ENCODE measurements around the gene KRTAP10-3.

KRTAP10-3 gene

DNA sequence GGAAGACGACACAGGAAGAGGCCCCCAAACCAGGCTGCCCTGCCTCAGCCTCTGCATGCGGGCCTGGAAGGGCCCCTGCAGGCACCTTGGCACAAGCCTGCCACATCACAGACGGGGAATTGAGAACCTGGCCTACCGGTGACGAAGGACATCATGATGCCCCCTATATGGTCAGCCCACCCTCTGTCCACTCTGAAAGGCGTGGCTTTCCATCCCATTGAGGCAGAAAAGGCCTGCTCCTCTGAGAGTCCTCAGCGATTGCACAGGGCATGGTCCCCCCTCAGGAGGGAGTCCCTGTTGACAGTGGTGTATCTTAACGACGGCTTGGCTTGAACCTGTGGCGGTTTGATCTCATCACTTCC, 30.0 kb downstream of the KRTAP10-3 start:
- DNase-seq (ENCODE audit: low spot score) = no peak

DNA sequence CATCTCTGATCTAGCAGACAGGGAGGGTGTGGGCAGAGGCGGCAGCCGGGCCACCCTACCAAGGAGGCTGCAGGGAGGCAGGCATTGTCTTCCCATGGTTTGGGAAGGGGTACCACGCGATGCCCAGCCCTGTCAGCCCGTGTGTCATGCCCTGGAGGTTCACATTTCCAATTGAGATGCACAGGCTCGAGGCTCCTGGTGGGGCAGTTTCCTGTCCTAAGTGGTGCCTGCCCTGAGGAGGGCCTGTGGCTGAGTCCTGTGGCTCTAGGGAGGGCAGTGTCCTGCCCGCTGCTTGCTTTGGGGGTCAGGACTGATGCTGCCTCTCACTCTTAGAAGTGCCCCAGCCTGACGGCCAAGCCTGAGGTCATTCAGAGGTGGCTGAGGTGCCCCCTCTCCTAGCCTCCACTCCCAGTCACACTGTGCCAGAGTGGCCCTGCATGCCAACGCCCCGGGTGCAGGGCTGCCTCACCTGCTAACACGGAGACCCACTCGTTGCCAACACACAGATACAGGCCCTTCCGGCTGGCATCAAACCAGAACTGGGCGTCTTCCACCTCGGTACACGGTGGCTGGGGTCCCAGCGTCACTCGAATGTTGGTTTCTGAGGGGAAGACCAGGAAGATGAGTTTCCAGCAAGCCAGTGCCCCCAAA, 30.5 kb downstream of the KRTAP10-3 start:
- no peak for DNase-seq (ENCODE audit: low spot score)

DNA sequence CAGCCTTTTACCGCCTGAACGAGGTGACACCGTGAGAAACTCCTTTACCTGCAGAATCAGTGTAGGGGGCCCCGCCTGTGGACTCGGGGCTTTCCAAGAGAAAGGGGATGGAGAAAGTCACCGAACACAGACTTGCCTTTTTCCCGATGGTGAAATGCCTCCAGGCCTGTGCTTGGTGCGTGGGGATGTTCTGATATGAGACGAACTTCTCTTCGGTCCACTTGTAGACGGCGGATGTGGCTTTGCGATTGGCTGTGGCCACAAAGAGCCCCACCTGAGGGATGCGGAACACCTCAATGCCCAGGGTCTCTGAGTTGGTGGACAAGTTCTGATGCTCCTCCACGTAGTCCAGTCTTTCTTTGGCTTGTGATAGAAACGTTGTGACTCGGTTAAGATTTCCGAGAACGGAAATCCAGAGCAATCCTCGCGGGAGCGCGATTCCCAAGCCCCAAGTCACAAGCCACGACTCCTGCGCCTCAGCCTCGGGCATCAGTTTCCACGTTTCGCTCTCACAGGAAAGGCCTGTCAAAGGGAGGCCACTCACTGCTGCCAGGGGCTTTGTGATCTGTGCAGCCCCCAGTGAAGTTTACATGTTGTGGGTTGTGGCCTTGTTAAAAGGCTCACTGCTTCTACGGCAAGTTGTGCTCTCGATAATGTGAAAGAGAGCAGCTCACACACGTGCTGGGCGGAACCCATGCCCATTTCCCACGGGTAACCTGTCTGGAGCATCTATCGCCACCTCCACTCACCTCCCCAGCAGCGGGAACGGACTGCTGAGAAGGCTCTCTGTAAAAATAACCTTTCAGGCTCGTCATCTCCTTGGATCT, 31.2 kb downstream of the KRTAP10-3 start:
- DNase-seq (ENCODE audit: low spot score) = no peak

DNA sequence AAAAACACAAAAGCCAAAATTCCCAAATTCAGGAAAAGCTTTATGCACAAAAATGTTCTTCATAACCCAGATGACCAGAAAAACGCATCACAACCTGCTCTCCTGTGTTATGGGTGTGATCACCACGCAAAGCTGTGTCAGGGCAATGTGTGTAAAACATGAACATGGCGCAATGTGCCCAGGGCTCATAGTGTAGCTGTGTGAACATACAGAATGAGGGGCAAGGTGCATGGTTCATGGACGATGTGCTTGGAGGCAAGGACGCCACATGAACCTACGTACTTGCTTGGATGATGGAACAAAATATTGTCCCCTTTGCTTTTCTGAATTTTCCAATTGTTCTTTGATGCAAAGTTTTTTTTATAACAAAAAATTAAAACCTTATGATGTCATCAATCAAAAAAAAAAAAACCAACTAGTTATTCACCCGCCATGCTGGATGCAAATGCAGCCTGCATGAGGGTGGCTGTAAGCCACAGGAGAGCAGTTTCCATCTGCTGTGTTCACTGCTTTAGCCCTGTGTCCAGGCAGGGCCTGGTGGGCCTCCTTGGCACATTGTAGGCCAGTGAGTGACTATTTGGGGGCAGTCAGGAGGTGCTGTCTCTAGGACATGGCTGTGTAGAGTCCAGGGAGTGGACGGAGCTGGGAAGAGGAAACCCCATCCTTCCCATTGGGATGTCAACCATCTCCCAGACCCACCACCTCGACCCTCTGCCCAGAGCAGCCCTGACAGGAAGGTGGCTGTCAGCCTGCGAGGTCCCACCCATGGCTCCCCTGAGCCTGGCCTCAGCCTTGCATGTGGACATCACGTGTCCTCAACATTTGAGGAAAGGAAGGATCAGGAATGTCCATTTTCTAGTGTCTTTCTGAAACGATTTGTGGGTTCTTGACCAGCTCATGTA, 32.2 kb downstream of the KRTAP10-3 start:
- DNase-seq (ENCODE audit: low spot score) = no peak

DNA sequence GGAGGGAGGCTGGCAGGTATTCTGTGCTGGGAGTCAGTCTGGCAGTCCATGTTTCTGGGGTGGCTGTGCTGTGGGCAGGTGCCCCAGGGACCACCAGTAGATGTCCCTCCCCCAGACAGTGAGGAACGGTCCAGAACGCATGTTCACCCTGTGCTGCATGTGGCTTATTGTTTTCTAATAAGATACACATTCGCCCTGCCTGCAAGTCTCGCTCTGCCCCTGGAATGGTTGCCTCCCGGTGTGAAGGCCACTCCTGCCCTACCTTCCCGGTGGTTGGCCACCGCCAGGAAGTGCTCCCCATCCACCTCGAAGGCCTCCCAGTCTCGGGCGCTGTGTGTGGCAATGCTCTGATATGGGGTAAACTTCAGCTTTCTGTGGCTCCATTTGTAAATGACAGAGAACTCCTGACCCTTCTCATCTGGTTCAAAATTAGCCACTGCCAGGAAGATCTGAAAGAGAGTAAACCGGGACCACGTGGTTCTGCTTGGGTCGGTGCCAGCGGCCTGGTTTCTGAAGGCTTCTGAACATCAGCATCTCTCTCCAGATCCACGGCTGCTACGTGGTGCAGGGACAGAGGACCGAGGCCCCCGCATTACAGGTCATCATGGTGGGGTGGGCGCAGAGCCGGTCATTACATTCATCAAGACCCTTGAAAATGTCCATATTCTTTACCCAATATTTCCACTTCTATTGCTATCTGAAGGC, 33.1 kb downstream of the KRTAP10-3 start:
- DNase-seq (ENCODE audit: low spot score) = no peak

DNA sequence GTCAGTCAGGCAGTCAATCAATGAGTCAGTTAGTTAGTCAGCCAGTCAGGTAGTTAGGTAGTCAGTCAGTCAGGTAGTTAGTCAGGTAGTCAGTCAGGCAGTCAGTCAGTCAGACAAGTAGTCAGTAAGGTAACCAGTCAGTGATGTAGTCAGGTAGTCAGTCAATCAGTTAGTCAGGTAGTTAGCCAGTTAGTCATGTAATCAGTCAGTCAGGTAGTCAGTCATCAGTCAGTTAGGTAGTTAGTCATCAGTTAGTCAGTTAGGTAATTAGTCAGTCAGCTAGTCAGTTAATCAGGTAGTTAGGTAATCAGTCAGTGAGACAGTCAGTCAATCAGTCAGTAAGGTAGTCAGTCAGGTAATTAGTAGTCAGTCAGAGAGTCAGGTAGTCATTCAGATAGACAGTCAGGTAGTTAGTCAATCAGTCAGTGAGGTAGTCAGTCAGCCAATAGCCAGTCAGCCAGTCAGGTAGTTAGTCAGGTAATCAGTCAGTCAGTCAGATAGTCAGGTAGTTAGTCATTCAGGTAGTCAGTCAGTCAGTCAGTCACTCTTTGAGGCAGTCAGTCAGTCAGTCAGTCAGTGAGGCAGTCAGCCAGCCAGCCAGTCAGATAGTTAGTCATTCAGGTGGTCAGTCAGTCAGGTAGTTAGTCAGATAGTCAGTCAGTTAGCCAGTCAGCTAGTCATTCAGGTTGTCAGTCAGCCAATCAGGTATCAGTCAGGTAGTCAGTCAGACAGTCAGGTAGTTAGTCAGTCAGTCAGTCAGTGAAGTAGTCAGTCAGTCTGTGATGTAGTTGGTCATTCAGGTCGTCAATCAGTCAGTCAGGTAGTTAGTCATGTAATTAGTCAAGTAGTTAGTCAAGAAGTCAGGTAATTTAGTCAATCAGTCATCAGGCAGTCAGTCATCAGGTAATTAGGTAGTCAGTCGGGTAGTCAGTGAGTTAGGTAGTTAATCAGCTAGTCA, 33.9 kb downstream of the KRTAP10-3 start:
- DNase-seq (ENCODE audit: low spot score) = no peak

DNA sequence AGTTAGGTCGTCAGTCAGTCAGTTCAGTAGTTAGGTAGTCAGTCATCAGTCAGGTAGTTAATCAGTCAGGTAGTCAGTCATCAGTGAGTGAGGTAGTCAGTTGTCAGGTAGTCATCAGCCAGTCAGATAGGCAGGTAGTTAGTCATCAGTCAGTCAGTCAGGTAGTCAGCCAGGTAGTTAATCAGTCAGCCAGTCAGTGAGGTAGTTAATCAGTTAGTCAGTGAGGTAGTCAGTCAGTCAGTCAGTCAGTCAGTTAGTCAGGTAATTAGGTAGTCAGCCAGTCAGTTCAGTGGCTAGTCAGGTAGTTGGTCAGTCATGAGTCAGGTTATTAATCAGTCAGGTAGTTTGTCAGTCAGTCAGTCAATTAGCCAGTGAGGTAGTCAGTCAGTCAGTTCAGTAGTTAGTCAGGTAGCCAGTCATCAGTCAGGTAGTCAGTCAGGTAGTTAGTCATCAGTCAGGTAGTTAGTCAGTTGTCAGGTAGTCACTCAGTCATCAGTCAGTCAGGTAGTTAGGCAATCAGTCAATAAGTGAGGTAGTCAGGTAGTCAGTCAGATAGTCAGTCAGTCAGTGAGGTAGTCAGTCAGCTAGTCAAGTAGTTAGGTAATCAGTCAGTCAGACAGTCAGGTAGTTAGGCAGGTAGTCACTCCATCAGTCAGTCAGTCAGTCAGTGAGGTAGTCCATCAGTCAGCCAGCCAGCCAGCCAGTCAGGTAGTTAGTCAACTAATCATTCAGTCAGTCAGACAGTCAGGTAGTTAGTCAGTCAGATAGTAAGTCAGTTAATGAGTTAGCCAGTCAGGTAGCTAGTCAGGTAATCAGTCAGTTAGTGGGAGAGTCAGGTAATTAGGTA, 34.8 kb downstream of the KRTAP10-3 start:
- DNase-seq (ENCODE audit: low spot score) = no peak

DNA sequence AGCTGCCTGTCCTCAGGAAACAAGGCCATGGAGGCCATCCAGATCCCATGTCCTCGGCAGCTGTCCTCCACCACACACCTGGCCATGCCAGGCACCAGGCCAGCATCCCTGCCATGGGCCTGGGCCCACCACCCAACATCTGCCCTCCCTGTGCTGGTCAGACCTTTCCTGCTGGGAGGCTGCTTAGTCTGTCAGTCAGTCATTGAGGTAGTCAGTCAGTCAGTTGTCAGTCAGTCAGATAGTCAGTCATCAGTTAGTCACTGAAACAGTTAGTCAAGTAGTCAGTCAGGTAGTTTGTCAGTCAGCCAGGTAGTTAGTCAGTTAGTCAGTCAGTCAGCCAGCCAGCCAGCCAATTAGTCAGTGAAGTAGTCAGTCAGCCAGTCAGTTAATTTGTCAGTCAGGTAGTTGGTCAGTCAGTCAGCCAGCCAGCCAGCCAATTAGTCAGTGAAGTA, 35.8 kb downstream of the KRTAP10-3 start:
- DNase-seq (ENCODE audit: low spot score) = no peak

DNA sequence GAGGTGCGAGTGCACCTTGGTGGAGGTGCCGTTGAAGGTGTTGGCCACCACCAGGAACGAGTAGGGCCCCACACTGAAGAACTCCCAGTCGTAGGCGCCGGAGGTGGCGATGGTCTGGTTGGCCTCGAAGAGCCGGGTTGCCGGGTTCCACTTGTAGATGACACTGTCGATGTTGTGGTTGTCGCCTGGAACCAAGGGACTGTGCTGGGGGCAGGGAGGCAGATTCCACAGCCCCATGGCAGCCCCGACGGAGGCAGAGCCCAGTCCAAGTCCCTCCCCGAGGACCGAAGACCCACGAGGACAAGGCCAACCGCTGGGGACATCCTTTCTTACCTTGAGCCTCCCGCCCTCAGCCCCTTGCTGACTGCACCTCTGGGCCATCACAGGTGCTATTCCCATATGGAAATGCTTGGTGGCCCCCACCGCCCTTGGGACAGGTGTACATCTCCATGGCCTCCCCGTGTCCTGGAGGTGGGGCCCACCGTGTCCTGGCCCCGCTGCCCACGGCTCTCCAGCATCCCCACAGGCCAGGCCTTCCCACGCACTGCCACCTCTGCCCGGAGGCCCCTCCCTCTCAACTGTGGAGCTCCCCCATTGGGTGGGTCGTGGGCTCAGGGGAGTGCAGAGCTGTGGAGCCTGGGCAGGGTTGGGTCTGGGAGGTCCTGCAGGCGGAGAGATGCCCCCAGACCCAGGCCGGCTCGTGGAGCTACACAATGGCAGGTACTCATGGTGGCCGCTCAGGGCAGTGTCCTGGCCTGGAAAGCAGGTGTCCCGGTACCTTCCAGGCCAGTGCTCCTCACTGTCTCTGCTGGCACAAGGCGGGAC, 36.5 kb downstream of the KRTAP10-3 start:
- no peak for DNase-seq (ENCODE audit: low spot score)

DNA sequence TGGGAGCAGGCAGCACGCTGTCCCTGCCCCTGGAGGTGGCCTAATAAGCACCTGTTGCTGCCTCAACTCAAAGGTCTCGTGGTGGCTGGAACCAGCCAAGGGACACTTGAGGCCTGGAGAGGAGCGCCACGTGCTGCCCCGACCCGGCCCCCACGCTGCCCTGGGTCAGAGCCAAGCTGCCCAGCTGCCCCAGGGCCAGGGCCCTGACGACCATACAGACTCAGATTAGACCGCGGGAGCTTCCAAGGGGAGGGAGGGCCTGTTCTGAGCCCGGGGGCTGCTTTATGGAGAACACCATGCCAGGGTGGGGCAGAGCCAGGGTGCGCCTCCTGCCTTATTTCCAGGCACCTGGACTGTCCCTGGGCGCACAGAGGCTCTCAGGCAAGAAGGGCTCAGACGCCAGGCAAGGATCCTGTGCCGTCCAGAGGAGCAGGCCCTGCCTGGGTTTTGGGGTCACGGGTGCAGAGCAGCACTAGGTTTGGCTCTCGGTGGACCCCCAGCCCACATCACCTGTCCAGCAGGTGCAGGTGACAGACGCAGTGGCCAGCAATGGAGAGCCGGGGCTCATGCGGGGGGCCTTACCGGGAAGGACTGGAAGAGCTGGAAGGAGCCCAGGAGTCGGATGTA, 37.2 kb downstream of the KRTAP10-3 start:
- no peak for DNase-seq (ENCODE audit: low spot score)

DNA sequence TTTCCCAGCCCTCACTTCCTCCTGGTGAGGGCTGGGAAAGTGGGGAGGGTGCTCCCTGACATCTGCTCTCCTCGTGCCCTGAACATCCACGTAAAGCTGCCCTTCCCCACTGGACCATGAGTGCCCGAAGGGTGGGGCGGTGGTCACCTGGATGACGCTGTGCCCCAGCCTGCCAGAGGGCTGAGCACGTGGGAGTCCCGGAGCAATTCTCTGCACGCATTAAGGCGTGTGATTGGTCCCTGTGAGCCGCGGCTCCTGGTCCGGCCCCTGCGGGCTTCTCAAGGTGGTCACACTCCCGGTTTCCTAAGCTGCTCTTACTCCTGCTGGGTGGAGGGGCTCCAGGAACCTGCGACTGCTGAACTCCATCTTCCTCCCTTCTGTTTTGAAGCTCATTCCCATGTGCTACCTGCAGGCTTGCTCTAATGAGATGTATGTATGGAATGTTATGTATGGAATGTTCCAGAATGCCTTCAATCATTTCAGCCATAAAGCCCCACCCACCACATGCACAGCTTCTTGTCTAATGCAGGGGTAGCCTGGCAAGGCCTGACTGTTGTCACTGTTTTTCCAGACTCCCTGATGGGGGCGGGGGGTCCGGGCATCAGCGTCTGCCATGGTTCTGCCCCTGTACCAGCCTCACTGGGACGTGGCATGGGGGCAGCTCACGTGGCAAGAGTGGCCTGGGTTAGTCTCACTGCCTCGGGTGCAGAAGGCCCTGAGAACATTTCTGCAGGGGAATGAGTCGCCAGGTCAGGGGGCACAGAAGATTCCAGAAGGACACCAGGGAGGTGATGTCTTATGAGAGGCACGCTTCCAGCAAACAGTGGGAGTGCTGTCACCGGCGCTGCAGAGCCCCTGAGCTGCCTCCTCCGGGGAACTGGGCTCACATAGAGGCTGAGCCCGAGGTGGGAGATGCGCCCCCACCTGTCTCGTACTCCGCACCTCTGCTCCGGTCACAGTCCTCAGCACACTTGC, 38.0 kb downstream of the KRTAP10-3 start:
- DNase-seq (ENCODE audit: low spot score) = no peak

DNA sequence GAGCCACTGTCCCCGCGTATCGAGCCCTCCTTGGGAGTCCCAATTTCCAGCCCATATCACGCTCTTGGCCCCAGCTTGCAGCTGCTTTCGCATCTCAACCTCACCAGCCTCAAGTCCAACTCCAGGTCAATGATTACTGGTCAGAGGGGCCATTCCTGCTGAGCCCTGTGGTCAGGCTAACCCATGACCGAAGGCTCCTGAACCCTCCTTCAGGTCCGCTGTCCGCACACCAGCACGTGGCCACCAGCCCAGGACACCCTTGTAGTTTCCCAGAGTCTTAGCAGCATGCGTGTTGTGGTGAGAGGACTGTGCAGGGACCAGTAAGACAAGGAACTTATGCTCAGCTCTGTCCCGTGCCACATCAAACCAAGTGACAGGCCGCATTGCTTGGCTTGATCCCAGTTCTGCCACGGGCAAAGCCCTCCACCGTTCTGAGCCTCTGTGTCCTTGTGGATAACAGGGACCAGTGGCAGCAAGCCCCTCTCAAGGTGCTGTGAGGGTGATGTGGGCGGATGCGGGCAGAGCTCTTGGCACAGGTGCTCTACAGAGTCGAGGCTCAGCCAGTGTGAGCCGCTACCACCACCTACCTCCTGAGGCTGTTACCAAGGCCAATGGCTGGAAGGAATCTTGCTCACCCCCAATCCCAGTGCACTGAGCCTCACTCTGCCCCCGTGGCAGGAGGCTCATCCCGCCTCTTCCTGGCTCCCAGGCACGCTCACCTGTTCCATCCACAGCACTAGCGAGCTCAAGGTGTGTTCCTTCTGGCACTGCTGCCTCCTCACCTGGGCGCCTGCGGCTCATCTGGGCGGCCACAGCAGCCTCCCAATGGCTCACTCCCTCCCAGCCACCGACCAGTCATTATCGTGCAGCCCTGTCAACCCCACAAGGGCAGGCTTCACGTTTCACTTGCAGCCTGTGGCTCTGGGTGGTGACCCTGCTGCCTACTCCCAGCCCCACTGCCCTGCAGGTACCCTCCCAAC, 39.0 kb downstream of the KRTAP10-3 start:
- DNase-seq (ENCODE audit: low spot score) = no peak

DNA sequence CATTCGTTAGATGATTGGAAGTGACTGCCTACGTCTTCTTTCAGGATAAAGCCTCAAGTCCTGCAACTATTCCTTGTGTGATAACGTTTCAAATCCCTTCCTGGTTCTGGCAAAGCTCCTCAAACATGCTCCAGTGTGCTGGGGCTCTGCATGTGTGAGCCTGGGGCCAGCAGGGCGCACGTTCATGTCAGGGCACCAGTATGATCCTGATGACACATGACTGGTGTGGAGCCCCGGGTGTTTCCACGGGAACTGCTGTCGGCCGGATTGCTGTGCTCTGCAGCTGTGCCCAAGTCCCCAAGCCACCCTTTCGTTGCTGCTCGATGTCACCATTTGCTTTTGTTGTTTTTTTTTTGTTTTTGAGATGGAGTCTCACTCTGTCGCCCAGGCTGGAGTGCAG, 39.9 kb downstream of the KRTAP10-3 start:
- no peak for DNase-seq (ENCODE audit: low spot score)

DNA sequence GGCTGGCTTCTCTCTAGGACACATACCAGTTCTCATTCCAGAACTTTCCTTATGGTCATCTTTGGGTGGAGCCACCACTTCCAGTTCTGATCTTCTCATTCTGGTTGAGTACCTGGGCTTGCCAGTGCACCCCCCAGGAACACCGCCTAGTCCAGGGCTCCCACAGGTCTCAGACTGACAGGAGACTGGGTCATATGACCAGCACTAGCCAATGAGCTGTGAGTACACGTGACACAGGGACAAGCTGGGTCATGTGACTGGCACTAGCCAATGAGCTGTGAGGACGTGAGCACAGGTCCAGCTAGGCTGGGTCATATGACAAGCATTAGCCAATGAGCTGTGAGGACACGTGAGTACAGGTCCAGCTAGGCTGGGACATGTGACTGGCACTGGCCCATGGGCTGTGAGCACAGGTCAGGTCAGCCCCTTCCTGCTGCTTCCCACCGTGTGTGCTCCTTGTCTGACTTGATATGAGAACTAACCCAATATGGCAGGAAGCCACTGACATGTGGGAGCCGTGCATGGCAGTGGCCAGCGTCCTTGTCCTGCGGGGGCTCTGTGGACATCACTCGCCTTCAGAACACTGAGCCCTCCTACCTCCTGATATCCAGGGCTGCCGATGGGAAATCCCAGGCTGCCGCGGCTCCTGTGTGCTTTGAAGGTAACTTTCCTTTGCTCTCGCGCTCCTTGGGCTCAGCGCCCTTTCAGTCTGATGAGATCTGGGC, 41.3 kb downstream of the KRTAP10-3 start:
- no peak for DNase-seq (ENCODE audit: low spot score)

DNA sequence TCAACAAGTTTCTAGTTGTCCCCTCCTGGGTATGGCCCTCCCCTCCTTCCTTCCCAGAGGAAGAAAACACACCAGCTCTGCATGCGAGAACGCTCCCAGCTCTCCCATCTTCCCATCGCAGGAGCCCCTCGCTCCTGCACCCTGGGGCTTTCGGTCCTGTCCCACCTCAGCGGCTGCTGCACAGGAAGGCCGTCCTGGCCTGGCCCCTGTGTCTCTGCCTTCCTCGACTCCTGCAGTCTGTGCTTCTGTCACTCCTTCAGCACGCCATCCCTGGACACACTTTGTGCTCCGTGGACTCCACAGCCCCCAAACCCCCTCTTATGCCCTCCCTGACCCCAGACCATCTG, 41.8 kb downstream of the KRTAP10-3 start:
- DNase-seq (ENCODE audit: low spot score) = no peak

DNA sequence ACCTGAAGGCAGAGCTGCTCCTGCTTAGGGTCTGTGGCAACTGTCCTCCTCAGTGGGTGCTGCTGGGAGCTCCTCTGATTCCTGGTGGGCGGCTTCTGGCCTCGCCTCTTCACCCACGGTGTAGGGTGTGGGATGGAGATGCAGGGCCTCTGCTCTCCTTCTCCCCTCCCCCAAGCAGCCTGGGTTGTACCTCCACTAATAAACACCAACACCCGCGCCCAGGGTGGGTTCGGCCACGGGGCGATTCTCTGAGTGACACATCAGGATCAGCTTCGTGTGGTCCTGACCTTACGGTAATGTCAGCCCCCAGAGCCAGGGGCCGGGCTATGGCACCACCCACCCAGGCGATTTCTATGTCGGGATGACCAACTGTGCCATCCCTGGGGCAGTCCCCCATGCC, 42.3 kb downstream of the KRTAP10-3 start:
- DNase-seq (ENCODE audit: low spot score) = no peak
